ENCODE results near the gene BGN. TPM values are rescaled to one million over a fixed set of nuclear protein-coding genes. Genes with fewer than 3 reads are reported as not detected.

Gene BGN
- total and polyA plus RNA-seq, 2 donors (not counting 1 experiment from before 2014, with no cell fraction given), result not detected

GRCh38 chrX:153463556-153463955 is 31.2 kb upstream of the BGN start:
- peaks cover 5% of the 10 kb centered on the region for H3K4me1 Mint-ChIP-seq
- Histone ChIP-seq H3K36me3 (replicated peaks in 1 of 2; ENCODE audit: control extremely low read depth in 1 of 2, control insufficient read depth in 1 of 2, extremely low read depth in 1 of 2, insufficient read depth in 2 of 2, low read length in 1 of 2) (peaks cover 0 to 4% of the 10 kb centered on the region in 2 experiments), H3K4me1 (ENCODE audit: control insufficient read depth in 2 of 2, insufficient read depth in 2 of 2, low read length in 2 of 2) (no peaks in the 10 kb centered on the region), H3K27ac (ENCODE audit: low read length in 2 of 2) (no peak overlapping the region), H3K27me3 (replicated peaks in 1 of 4; ENCODE audit: control extremely low read depth in 1 of 4, control insufficient read depth in 3 of 4, insufficient read depth in 4 of 4, low read length in 3 of 4) (no peaks in the 10 kb centered on the region), H2AFZ (ENCODE audit: insufficient read depth, low read depth, low read length, poor library complexity, severe bottlenecking) (no peak overlapping the region), H4K20me1 (ENCODE audit: control insufficient read depth, insufficient read depth, low read length, poor library complexity, severe bottlenecking) (no peaks in the 10 kb centered on the region), H3K9ac (ENCODE audit: low read length) (no peak overlapping the region), H3K79me2 (ENCODE audit: control insufficient read depth, insufficient read depth, low read length) (peaks cover 18% of the 10 kb centered on the region), H3K9me3 (ENCODE audit: control extremely low read depth in 1 of 3, control insufficient read depth in 2 of 3, insufficient read depth in 1 of 3, low read length in 2 of 3) (no peaks in the 10 kb centered on the region), H3K4me2 (replicated peaks; ENCODE audit: low read depth, low read length, poor library complexity, severe bottlenecking) (no peak overlapping the region), H3K4me3 (ENCODE audit: control extremely low read depth in 1 of 5, extremely low read depth in 1 of 5, insufficient read depth in 1 of 5, low read depth in 2 of 5, low read length in 4 of 5) (no peak overlapping the region)
- H3K4me3 Mint-ChIP-seq, result no peak overlapping the region
- ChIA-PET CTCF (no interaction called here), POLR2A (no interaction called here)
- H3K27me3 Mint-ChIP-seq, result no peaks in the 10 kb centered on the region
- 96% methylated on average over 7 of the region's 12 CpGs for WGBS (ENCODE audit: insufficient coverage)
- H3K9me3 Mint-ChIP-seq (ENCODE audit: insufficient read depth), result no peaks in the 10 kb centered on the region
- TF ChIP-seq EZH2 (IDR thresholded peaks at IDR 0.05; ENCODE audit: borderline replicate concordance, insufficient read depth, low read depth, low read length, poor library complexity, severe bottlenecking), result no peak
- no peak for ATAC-seq (ENCODE audit: low read depth)
- DNase-seq, result no peak
- no peak overlapping the region for H3K27ac Mint-ChIP-seq
- intact Hi-C loops (cut with micrococcal nuclease), result no loop called here

- H3K9me3 Mint-ChIP-seq (ENCODE audit: insufficient read depth), result no peaks in the 10 kb centered on the region
- no peak overlapping the region for H3K4me3 Mint-ChIP-seq
- DNase-seq (no peak), ATAC-seq (ENCODE audit: low read depth) (no peak)
- 80% methylated on average over 1 of the region's 5 CpGs for WGBS (ENCODE audit: insufficient coverage)
- H3K9me3 ChIP-seq (ENCODE audit: control extremely low read depth in 1 of 3, control insufficient read depth in 2 of 3, insufficient read depth in 1 of 3, low read length in 2 of 3), result no peaks in the 10 kb centered on the region
- H3K4me1 Mint-ChIP-seq, result peaks cover 7% of the 10 kb centered on the region
- intact Hi-C loops (cut with micrococcal nuclease), result no loop called here
- no peak overlapping the region for H2AFZ ChIP-seq (ENCODE audit: insufficient read depth, low read depth, low read length, poor library complexity, severe bottlenecking)
- ChIA-PET CTCF (no interaction called here), POLR2A (no interaction called here)
- no peak overlapping the region for H3K27ac Mint-ChIP-seq
- H3K79me2 ChIP-seq (ENCODE audit: control insufficient read depth, insufficient read depth, low read length), result peaks cover 23% of the 10 kb centered on the region
- no peak overlapping the region for H3K27ac ChIP-seq (ENCODE audit: low read length in 2 of 2)
- H3K4me1 ChIP-seq (ENCODE audit: control insufficient read depth in 2 of 2, insufficient read depth in 2 of 2, low read length in 2 of 2), result no peaks in the 10 kb centered on the region
- no peaks in the 10 kb centered on the region for H3K27me3 ChIP-seq (replicated peaks in 1 of 4; ENCODE audit: control extremely low read depth in 1 of 4, control insufficient read depth in 3 of 4, insufficient read depth in 4 of 4, low read length in 3 of 4)
- no peak overlapping the region for H3K4me2 ChIP-seq (replicated peaks; ENCODE audit: low read depth, low read length, poor library complexity, severe bottlenecking)
- TF ChIP-seq EZH2 (IDR thresholded peaks at IDR 0.05; ENCODE audit: borderline replicate concordance, insufficient read depth, low read depth, low read length, poor library complexity, severe bottlenecking), result no peak
- no peak for TF ChIP-seq CTCF (IDR thresholded peaks at IDR 0.05)
- H3K36me3 ChIP-seq (replicated peaks in 1 of 2; ENCODE audit: control extremely low read depth in 1 of 2, control insufficient read depth in 1 of 2, extremely low read depth in 1 of 2, insufficient read depth in 2 of 2, low read length in 1 of 2), result peaks cover 0 to 4% of the 10 kb centered on the region in 2 experiments
- H3K9ac ChIP-seq (ENCODE audit: low read length), result no peak overlapping the region
- H4K20me1 ChIP-seq (ENCODE audit: control insufficient read depth, insufficient read depth, low read length, poor library complexity, severe bottlenecking), result no peaks in the 10 kb centered on the region
- H3K27me3 Mint-ChIP-seq, result no peaks in the 10 kb centered on the region
- no peak overlapping the region for H3K4me3 ChIP-seq (ENCODE audit: control extremely low read depth in 1 of 5, extremely low read depth in 1 of 5, insufficient read depth in 1 of 5, low read depth in 2 of 5, low read length in 4 of 5)
Observed at GRCh38 chrX:153464116-153464515, 30.7 kb upstream of the BGN start.
